Mesothelial cell of epicardium (in vitro differentiated cells): Measurements from ENCODE around the gene KRTAP10-3. TPM values are rescaled to one million over a fixed set of nuclear protein-coding genes. Genes with fewer than 3 reads are reported as not detected.

Experiments
- DNase-seq, 2 experiments: peaks; one replicate each; pipeline ENCODE4 v3.0.0; 2021; ENCODE audit warnings: low spot score in 2 of 2; ENCODE audit not compliant: unreplicated experiment in 2 of 2
- H3K27ac Mint-ChIP-seq: 2 replicates; pipeline ENCODE4 v1.8.0; 2021; ENCODE audit warnings: mixed read lengths
- H3K27me3 Mint-ChIP-seq: 2 replicates; pipeline ENCODE4 v1.8.0; 2021; ENCODE audit warnings: low read depth, mixed read lengths
- H3K36me3 Mint-ChIP-seq: 2 replicates; pipeline ENCODE4 v1.8.0; 2021; ENCODE audit warnings: mixed read lengths
- H3K4me1 Mint-ChIP-seq: 2 replicates; pipeline ENCODE4 v1.8.0; 2021; ENCODE audit warnings: mixed read lengths
- H3K4me3 Mint-ChIP-seq: 2 replicates; pipeline ENCODE4 v1.8.0; 2021; ENCODE audit warnings: mild to moderate bottlenecking, moderate library complexity, mixed read lengths
- H3K9me3 Mint-ChIP-seq: 2 replicates; pipeline ENCODE4 v1.8.0; 2021; ENCODE audit warnings: mixed read lengths
- total RNA-seq: library from RNA; stranded (reverse); gene quantifications from 3 replicates; pipeline ENCODE4 v1.2.1, GENCODE V29; 2021
- TF ChIP-seq, protein P1 (sequence below): fragments of 200-600 bp; sonication (generic); IDR thresholded peaks from one replicate; pipeline ENCODE4 v1.5.0; 2021; ENCODE audit warnings: antibody characterized with exemption; ENCODE audit not compliant: unreplicated experiment

KRTAP10-3 gene
- total RNA-seq, 1 donor from 2014 or later, result not detected

GRCh38 chr21:44557491-44558328 is 885 bp downstream of the KRTAP10-3 start:
- peaks cover 14% of the 10 kb centered on the region for H3K4me1 Mint-ChIP-seq
- H3K4me3 Mint-ChIP-seq, result no peak overlapping the region
- TF ChIP-seq, protein P1, sequence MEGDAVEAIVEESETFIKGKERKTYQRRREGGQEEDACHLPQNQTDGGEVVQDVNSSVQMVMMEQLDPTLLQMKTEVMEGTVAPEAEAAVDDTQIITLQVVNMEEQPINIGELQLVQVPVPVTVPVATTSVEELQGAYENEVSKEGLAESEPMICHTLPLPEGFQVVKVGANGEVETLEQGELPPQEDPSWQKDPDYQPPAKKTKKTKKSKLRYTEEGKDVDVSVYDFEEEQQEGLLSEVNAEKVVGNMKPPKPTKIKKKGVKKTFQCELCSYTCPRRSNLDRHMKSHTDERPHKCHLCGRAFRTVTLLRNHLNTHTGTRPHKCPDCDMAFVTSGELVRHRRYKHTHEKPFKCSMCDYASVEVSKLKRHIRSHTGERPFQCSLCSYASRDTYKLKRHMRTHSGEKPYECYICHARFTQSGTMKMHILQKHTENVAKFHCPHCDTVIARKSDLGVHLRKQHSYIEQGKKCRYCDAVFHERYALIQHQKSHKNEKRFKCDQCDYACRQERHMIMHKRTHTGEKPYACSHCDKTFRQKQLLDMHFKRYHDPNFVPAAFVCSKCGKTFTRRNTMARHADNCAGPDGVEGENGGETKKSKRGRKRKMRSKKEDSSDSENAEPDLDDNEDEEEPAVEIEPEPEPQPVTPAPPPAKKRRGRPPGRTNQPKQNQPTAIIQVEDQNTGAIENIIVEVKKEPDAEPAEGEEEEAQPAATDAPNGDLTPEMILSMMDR, result no peak
- no peak for DNase-seq
- peaks cover 8% of the 10 kb centered on the region for H3K27me3 Mint-ChIP-seq
- no peak overlapping the region for H3K27ac Mint-ChIP-seq
- H3K9me3 Mint-ChIP-seq, result peaks cover 35% of the 10 kb centered on the region
- H3K36me3 Mint-ChIP-seq, result no peaks in the 10 kb centered on the region

DNA sequence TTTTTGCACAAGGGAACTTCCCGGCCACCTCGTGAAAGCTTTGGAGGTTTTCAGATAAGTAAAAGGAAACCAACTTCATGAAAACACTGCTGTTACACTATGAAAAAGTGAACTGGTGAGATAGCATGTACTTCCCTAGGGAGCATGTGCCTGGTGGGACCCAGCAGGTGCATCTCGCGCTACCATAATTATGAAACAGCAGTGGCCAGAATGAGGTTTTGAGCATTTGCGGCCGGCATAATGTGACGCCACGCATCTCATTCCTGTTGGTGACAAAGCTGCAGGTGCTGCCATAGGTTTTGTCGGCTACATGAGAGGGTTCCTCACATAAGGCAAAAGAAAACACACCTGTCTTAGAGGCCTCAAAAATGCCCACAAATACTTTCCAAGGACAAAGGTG is 1.7 kb downstream of the KRTAP10-3 start:
- Mint-ChIP-seq H3K27me3 (peaks cover 8% of the 10 kb centered on the region), H3K9me3 (peaks cover 27% of the 10 kb centered on the region), H3K4me1 (peaks cover 14% of the 10 kb centered on the region), H3K36me3 (no peaks in the 10 kb centered on the region), H3K27ac (no peak overlapping the region), H3K4me3 (no peak overlapping the region)
- no peak for DNase-seq
- TF ChIP-seq, protein P1, result no peak

DNA sequence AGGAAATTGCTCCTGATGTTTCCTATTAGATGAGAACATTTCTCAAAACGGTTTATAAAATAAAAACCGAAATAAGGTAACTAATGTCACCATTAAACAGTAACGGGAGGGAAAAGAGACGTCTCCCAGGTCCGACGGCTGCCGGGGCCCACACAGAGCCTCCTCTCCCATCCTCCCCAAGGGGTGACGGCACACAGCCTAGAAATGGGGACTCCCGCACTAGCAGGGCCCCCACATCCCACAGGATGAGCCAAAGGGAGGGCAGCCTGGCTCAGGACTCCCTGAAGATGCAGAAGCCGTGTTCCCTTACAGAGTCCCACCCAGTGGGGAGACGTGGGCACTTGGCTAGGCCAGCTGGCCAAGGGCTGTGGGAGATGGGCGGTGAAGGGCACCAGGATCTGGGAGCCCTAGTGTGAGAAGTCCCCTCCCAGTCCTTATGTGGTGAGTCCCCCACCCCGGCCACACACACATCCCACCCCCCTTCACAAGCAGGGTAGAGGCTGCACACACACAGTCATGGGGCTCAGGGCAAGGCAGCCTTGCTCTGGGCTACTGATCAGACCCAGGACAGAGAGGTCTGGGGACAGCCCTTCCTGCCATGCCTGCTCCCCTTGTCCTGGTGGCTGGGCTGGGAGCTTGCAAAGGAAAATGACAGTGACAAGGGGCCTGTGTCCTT is 3.3 kb downstream of the KRTAP10-3 start:
- H3K4me3 Mint-ChIP-seq, result no peak overlapping the region
- H3K27ac Mint-ChIP-seq, result no peak overlapping the region
- TF ChIP-seq, protein P1, result no peak
- peaks cover 3% of the 10 kb centered on the region for H3K27me3 Mint-ChIP-seq
- H3K36me3 Mint-ChIP-seq, result no peaks in the 10 kb centered on the region
- H3K9me3 Mint-ChIP-seq, result peaks cover 13% of the 10 kb centered on the region
- DNase-seq, result no peak
- peaks cover 27% of the 10 kb centered on the region for H3K4me1 Mint-ChIP-seq

- no peaks in the 10 kb centered on the region for H3K36me3 Mint-ChIP-seq
- H3K27ac Mint-ChIP-seq, result peak overlapping the region; percentile 17
- no peak overlapping the region for H3K4me3 Mint-ChIP-seq
- H3K4me1 Mint-ChIP-seq, result peaks cover 43% of the 10 kb centered on the region
- H3K9me3 Mint-ChIP-seq, result peaks cover 11% of the 10 kb centered on the region
- TF ChIP-seq, protein P1, result no peak
- no peak for DNase-seq
- H3K27me3 Mint-ChIP-seq, result peaks cover under 1% of the 10 kb centered on the region
These were observed 5.9 kb downstream of the KRTAP10-3 start for GRCh38 chr21:44552681-44553080.

DNA sequence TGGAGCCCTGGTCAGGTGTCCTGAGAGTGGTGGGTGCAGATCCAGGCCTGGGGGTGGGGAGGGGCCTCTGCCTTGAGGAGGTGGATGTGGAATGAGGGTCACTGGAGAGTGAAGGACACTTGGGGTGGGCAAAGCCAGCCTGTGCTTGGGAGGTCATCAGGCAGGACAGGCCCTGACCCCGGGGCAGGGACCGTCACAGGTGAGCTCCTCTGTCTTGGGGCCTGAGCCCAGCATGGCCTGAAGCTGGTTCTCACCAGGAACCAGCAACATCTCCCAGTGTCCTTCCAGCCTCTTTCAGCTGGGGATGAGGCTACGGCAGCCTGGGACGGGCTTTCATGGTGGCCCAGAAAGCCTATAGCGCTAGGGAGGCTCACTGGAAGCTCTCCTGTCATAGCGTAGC is 6.5 kb downstream of the KRTAP10-3 start:
- Mint-ChIP-seq H3K9me3 (peaks cover 16% of the 10 kb centered on the region), H3K27ac (peak overlapping the region; percentile 59), H3K4me1 (peaks cover 38% of the 10 kb centered on the region), H3K27me3 (no peaks in the 10 kb centered on the region), H3K4me3 (no peak overlapping the region), H3K36me3 (peaks cover under 1% of the 10 kb centered on the region)
- no peak for DNase-seq
- TF ChIP-seq, protein P1, result no peak
